K562 (cell line): Measurements from ENCODE around the gene CBX8. TPM values are rescaled to one million over a fixed set of nuclear protein-coding genes. Genes with fewer than 3 reads are reported as not detected.

ENCODE experiments used
- CHD1 ChIP-seq: fragments of 200-600 bp; sonication (generic); IDR thresholded peaks from one replicate; pipeline ENCODE4 v1.6.1; 2012; ENCODE audit warnings: mild to moderate bottlenecking, moderate library complexity, low read length, inconsistent platforms
- GABPA ChIP-seq: fragments of 200-800 bp; sonication (Bioruptor generic); conservative IDR thresholded peaks from 2 replicates; pipeline ENCODE4 v1.6.1; 2016; ENCODE audit warnings: low read depth, missing genetic modification characterization, missing compliant biosample characterization
- HBP1 ChIP-seq: fragments of 450-650 bp; formaldehyde crosslinking; IDR thresholded peaks from 2 replicates; pipeline ENCODE4 v1.4.0; 2022; ENCODE audit warnings: missing genetic modification characterization
- PCBP1 ChIP-seq: fragments of 200-400 bp; formaldehyde crosslinking; IDR thresholded peaks from 2 replicates; pipeline ENCODE4 v1.6.1; 2018; ENCODE audit warnings: mild to moderate bottlenecking, low read depth, low read length; ENCODE audit not compliant: poor library complexity, severe bottlenecking
- UBTF ChIP-seq, 2 experiments: IDR thresholded peaks; 2 replicates each; pipeline ENCODE4 v1.6.1; 2012; ENCODE audit warnings: improper control_type of control experiment in 2 of 2, low read depth in 2 of 2, low read length in 2 of 2, borderline replicate concordance in 1 of 2
- polyA plus RNA-seq, 8 experiments: library from polyadenylated mRNA; depleted of rRNA in 4 of 8; stranded (reverse) in 5 of 8; unstranded in 3 of 8; fragments of >200 nt; fragmentation: Nextera tagmentation in 2 of 8; fragmentation: Illumina TruSeq in 1 of 8; extraction: Ambion mirVana in 2 of 8; extraction: Trizol in 1 of 8; gene quantifications; 2 replicates each; pipeline versions ENCODE4 v1.2.1 to v1.2.3, GENCODE V29; 2011 to 2014; ENCODE audit warnings: inconsistent platforms in 1 of 8, missing spikeins in 1 of 8
- total RNA-seq, 7 experiments: library from RNA; depleted of rRNA in 6 of 7; stranded (reverse); fragments of >200 nt in 6 of 7; fragmentation: Illumina TruSeq in 2 of 7; extraction: Trizol in 2 of 7; gene quantifications; 2 replicates each; pipeline versions ENCODE4 v1.2.1 to v1.2.3, GENCODE V29; 2011 to 2021; ENCODE audit warnings: low replicate concordance in 1 of 7
- TF ChIP-seq, protein P1 (sequence below): fragments of 250-450 bp; sonication (Bioruptor Pico); IDR thresholded peaks from 2 replicates; pipeline ENCODE4 v1.4.0; 2020; ENCODE audit warnings: mild to moderate bottlenecking
- TF ChIP-seq, protein P2 (sequence below): fragments of 450-650 bp; IDR thresholded peaks from 2 replicates; pipeline ENCODE4 v1.7.1; 2018; ENCODE audit warnings: mild to moderate bottlenecking, low read depth; ENCODE audit not compliant: partially characterized antibody

Gene CBX8
- total and polyA plus RNA-seq, 9 of the 15 experiments (the other 6 are each of a cell fraction or from before 2014, with no cell fraction given) = 0.08 to 11.9 (median 2.6) TPM

GRCh38 chr17:79838522-79839274, 41.8 kb upstream of the CBX8 start (continued):
- TF ChIP-seq UBTF (IDR thresholded peaks at IDR 0.05; ENCODE audit: borderline replicate concordance in 1 of 2, low read depth in 2 of 2, low read length in 2 of 2) = peak in 1 of 2 experiments; percentile 13; a peak in 1 of 4 replicates
- peak; percentile 82 for TF ChIP-seq CHD1
- TF ChIP-seq GABPA (tag) = no peak
- TF ChIP-seq, protein P1, sequence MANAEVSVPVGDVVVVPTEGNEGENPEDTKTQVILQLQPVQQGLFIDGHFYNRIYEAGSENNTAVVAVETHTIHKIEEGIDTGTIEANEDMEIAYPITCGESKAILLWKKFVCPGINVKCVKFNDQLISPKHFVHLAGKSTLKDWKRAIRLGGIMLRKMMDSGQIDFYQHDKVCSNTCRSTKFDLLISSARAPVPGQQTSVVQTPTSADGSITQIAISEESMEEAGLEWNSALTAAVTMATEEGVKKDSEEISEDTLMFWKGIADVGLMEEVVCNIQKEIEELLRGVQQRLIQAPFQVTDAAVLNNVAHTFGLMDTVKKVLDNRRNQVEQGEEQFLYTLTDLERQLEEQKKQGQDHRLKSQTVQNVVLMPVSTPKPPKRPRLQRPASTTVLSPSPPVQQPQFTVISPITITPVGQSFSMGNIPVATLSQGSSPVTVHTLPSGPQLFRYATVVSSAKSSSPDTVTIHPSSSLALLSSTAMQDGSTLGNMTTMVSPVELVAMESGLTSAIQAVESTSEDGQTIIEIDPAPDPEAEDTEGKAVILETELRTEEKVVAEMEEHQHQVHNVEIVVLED (CRISPR knock-in tag) = no peak
- TF ChIP-seq HBP1 = no peak
- TF ChIP-seq, protein P2, sequence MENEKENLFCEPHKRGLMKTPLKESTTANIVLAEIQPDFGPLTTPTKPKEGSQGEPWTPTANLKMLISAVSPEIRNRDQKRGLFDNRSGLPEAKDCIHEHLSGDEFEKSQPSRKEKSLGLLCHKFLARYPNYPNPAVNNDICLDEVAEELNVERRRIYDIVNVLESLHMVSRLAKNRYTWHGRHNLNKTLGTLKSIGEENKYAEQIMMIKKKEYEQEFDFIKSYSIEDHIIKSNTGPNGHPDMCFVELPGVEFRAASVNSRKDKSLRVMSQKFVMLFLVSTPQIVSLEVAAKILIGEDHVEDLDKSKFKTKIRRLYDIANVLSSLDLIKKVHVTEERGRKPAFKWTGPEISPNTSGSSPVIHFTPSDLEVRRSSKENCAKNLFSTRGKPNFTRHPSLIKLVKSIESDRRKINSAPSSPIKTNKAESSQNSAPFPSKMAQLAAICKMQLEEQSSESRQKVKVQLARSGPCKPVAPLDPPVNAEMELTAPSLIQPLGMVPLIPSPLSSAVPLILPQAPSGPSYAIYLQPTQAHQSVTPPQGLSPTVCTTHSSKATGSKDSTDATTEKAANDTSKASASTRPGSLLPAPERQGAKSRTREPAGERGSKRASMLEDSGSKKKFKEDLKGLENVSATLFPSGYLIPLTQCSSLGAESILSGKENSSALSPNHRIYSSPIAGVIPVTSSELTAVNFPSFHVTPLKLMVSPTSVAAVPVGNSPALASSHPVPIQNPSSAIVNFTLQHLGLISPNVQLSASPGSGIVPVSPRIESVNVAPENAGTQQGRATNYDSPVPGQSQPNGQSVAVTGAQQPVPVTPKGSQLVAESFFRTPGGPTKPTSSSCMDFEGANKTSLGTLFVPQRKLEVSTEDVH = no peak
- peak; percentile 61 for TF ChIP-seq PCBP1
